ENCODE measurements around the gene ADAMTS17.

The ADAMTS17 gene

GRCh38 chr15:100011235-100011634 lies 330.5 kb downstream of the ADAMTS17 start:
- Histone ChIP-seq H3K27me3 (no peaks in the 10 kb centered on the region), H3K4me2 (no peak overlapping the region), H3K36me3 (no peaks in the 10 kb centered on the region), H4K20me1 (no peaks in the 10 kb centered on the region), H3K9me3 (no peaks in the 10 kb centered on the region), H3K9ac (no peak overlapping the region), H3K4me3 (no peak overlapping the region), H3K27ac (no peak overlapping the region), H3K4me1 (no peaks in the 10 kb centered on the region)
- no peak for TF ChIP-seq Cebpa-rat (IDR thresholded peaks at IDR 0.05)

GRCh38 chr15:100009372-100009771 lies 332.4 kb downstream of the ADAMTS17 start:
- Histone ChIP-seq H3K27me3 (no peaks in the 10 kb centered on the region), H4K20me1 (no peaks in the 10 kb centered on the region), H3K4me1 (no peaks in the 10 kb centered on the region), H3K27ac (no peak overlapping the region), H3K4me2 (no peak overlapping the region), H3K9me3 (no peaks in the 10 kb centered on the region), H3K4me3 (no peak overlapping the region), H3K9ac (no peak overlapping the region), H3K36me3 (no peaks in the 10 kb centered on the region)
- TF ChIP-seq Cebpa-rat (IDR thresholded peaks at IDR 0.05) = no peak

GRCh38 chr15:100008258-100008657 lies 333.5 kb downstream of the ADAMTS17 start:
- Histone ChIP-seq H3K27me3 (no peaks in the 10 kb centered on the region), H3K4me1 (no peaks in the 10 kb centered on the region), H3K9ac (no peak overlapping the region), H3K4me2 (no peak overlapping the region), H3K9me3 (no peaks in the 10 kb centered on the region), H3K36me3 (no peaks in the 10 kb centered on the region), H3K27ac (no peak overlapping the region), H3K4me3 (no peak overlapping the region), H4K20me1 (no peaks in the 10 kb centered on the region)
- TF ChIP-seq Cebpa-rat (IDR thresholded peaks at IDR 0.05) = no peak

- no peak overlapping the region for H3K4me3 ChIP-seq
- H3K9me3 ChIP-seq = no peaks in the 10 kb centered on the region
- no peaks in the 10 kb centered on the region for H4K20me1 ChIP-seq
- H3K36me3 ChIP-seq = no peaks in the 10 kb centered on the region
- no peak overlapping the region for H3K9ac ChIP-seq
- H3K27me3 ChIP-seq = no peaks in the 10 kb centered on the region
- H3K27ac ChIP-seq = no peak overlapping the region
- H3K4me1 ChIP-seq = no peaks in the 10 kb centered on the region
- no peak for TF ChIP-seq Cebpa-rat (IDR thresholded peaks at IDR 0.05)
- no peak overlapping the region for H3K4me2 ChIP-seq
Measured at GRCh38 chr15:100007609-100008008, 334.2 kb downstream of the ADAMTS17 start.

GRCh38 chr15:100005715-100006114 lies 336.1 kb downstream of the ADAMTS17 start:
- TF ChIP-seq Cebpa-rat (IDR thresholded peaks at IDR 0.05) = no peak
- no peak overlapping the region for H3K4me3 ChIP-seq

GRCh38 chr15:100005013-100005412 lies 336.8 kb downstream of the ADAMTS17 start:
- TF ChIP-seq Cebpa-rat (IDR thresholded peaks at IDR 0.05) = no peak
- H3K36me3 ChIP-seq = no peaks in the 10 kb centered on the region
- no peak overlapping the region for H3K27ac ChIP-seq
- H3K9me3 ChIP-seq = no peaks in the 10 kb centered on the region
- no peak overlapping the region for H3K9ac ChIP-seq
- no peak overlapping the region for H3K4me2 ChIP-seq
- H3K4me1 ChIP-seq = no peaks in the 10 kb centered on the region
- no peaks in the 10 kb centered on the region for H4K20me1 ChIP-seq
- H3K4me3 ChIP-seq = no peak overlapping the region
- H3K27me3 ChIP-seq = no peaks in the 10 kb centered on the region

More at GRCh38 chr15:100005715-100006114, 336.1 kb downstream of the ADAMTS17 start:
- Histone ChIP-seq H4K20me1 (no peaks in the 10 kb centered on the region), H3K4me1 (no peaks in the 10 kb centered on the region), H3K27me3 (no peaks in the 10 kb centered on the region), H3K9ac (no peak overlapping the region), H3K36me3 (no peaks in the 10 kb centered on the region), H3K4me2 (no peak overlapping the region), H3K27ac (no peak overlapping the region), H3K9me3 (no peaks in the 10 kb centered on the region)

GRCh38 chr15:100002787-100003536 lies 338.8 kb downstream of the ADAMTS17 start:
- H3K4me2 ChIP-seq = no peak overlapping the region
- H3K9me3 ChIP-seq = no peaks in the 10 kb centered on the region
- H4K20me1 ChIP-seq = no peaks in the 10 kb centered on the region
- TF ChIP-seq Cebpa-rat (IDR thresholded peaks at IDR 0.05) = no peak
- H3K4me1 ChIP-seq = no peaks in the 10 kb centered on the region
- H3K4me3 ChIP-seq = no peak overlapping the region
- no peak overlapping the region for H3K9ac ChIP-seq
- no peak overlapping the region for H3K27ac ChIP-seq
- no peaks in the 10 kb centered on the region for H3K27me3 ChIP-seq
- no peaks in the 10 kb centered on the region for H3K36me3 ChIP-seq

GRCh38 chr15:100002086-100002620 lies 339.6 kb downstream of the ADAMTS17 start:
- no peaks in the 10 kb centered on the region for H3K9me3 ChIP-seq
- no peaks in the 10 kb centered on the region for H3K36me3 ChIP-seq
- H3K4me2 ChIP-seq = no peak overlapping the region

GRCh38 chr15:100001405-100001804 lies 340.4 kb downstream of the ADAMTS17 start:
- H3K9ac ChIP-seq = no peak overlapping the region
- H3K4me1 ChIP-seq = no peaks in the 10 kb centered on the region
- no peak for TF ChIP-seq Cebpa-rat (IDR thresholded peaks at IDR 0.05)
- H3K36me3 ChIP-seq = no peaks in the 10 kb centered on the region
- H3K4me2 ChIP-seq = no peak overlapping the region
- H3K27me3 ChIP-seq = no peaks in the 10 kb centered on the region
- H3K27ac ChIP-seq = no peak overlapping the region
- no peaks in the 10 kb centered on the region for H3K9me3 ChIP-seq
- no peaks in the 10 kb centered on the region for H4K20me1 ChIP-seq
- no peak overlapping the region for H3K4me3 ChIP-seq

More at GRCh38 chr15:100002086-100002620, 339.6 kb downstream of the ADAMTS17 start:
- no peaks in the 10 kb centered on the region for H3K4me1 ChIP-seq
- no peak overlapping the region for H3K4me3 ChIP-seq
- H3K9ac ChIP-seq = no peak overlapping the region
- H3K27me3 ChIP-seq = no peaks in the 10 kb centered on the region
- no peak overlapping the region for H3K27ac ChIP-seq
- no peak for TF ChIP-seq Cebpa-rat (IDR thresholded peaks at IDR 0.05)
- no peaks in the 10 kb centered on the region for H4K20me1 ChIP-seq

- Histone ChIP-seq H3K4me3 (no peak overlapping the region), H3K27me3 (no peaks in the 10 kb centered on the region), H3K27ac (no peak overlapping the region), H3K9me3 (no peaks in the 10 kb centered on the region), H3K4me2 (no peak overlapping the region), H3K9ac (no peak overlapping the region), H4K20me1 (no peaks in the 10 kb centered on the region), H3K4me1 (peaks cover 11% of the 10 kb centered on the region), H3K36me3 (no peaks in the 10 kb centered on the region)
- no peak for TF ChIP-seq Cebpa-rat (IDR thresholded peaks at IDR 0.05)
Measured at GRCh38 chr15:99999282-100000070, 342.3 kb downstream of the ADAMTS17 start.

Data from BLaER1 (cell line).